Subcutaneous adipose tissue (tissue), 4 donors: ENCODE data around the gene WNT5A. TPM values are rescaled to one million over a fixed set of nuclear protein-coding genes. Genes with fewer than 3 reads are reported as not detected.

Source experiments
- CTCF ChIP-seq: fragments of 450-650 bp; IDR thresholded peaks from one replicate; pipeline ENCODE4 v1.5.1; 2016; ENCODE audit warnings: low read depth, mild to moderate bottlenecking, control low read depth, antibody characterized with exemption, moderate library complexity
- total RNA-seq, 4 donors: library from RNA; depleted of rRNA; stranded (reverse); fragments of >200 nt; gene quantifications; one replicate each; pipeline ENCODE4 v1.1.0, GENCODE V29; 2016

The WNT5A gene
- total RNA-seq, 4 donors from 2014 or later: 0.51 to 5.3 (median 1.1) TPM

GRCh38 chr3:55524565-55525244, 37.6 kb upstream of the WNT5A start:
- no peak for TF ChIP-seq CTCF

- TF ChIP-seq CTCF: no peak
Observed at GRCh38 chr3:55523471-55523870, 36.4 kb upstream of the WNT5A start.

- no peak for TF ChIP-seq CTCF
Observed at GRCh38 chr3:55521738-55522421, 34.8 kb upstream of the WNT5A start.

- TF ChIP-seq CTCF: no peak
Observed at GRCh38 chr3:55521064-55521737, 34.1 kb upstream of the WNT5A start.

GRCh38 chr3:55519019-55519418, 31.9 kb upstream of the WNT5A start:
- TF ChIP-seq CTCF: no peak

GRCh38 chr3:55518451-55518850, 31.3 kb upstream of the WNT5A start:
- TF ChIP-seq CTCF: no peak

- no peak for TF ChIP-seq CTCF
Observed at GRCh38 chr3:55516392-55517030, 29.4 kb upstream of the WNT5A start.
